Stimulated activated naive CD8-positive, alpha-beta T cell treated with anti-CD3 and anti-CD28 coated beads, Interleukin-15, Interleukin-2, amounts not matched to agents 100 ng/mL and 50 ng/mL, for 24 hours (primary cell): Measurements from ENCODE around the gene KIRREL2.
"Not testable (repeated sequence)": the region's sequence is repeated elsewhere in the genome, so short reads cannot be mapped to it uniquely, and the experiment has no call there.

Source experiments
- H3K27ac Mint-ChIP-seq: one replicate; pipeline ENCODE4 v1.8.0; 2021; ENCODE audit warnings: mild to moderate bottlenecking, mixed read lengths
- H3K27me3 Mint-ChIP-seq: one replicate; pipeline ENCODE4 v1.8.0; 2021; ENCODE audit warnings: mixed read lengths
- H3K36me3 Mint-ChIP-seq: one replicate; pipeline ENCODE4 v1.8.0; 2021; ENCODE audit warnings: low read depth, mixed read lengths
- H3K4me1 Mint-ChIP-seq: one replicate; pipeline ENCODE4 v1.8.0; 2021; ENCODE audit warnings: low read depth, mixed read lengths
- H3K4me3 Mint-ChIP-seq: one replicate; pipeline ENCODE4 v1.8.0; 2021; ENCODE audit warnings: mild to moderate bottlenecking, mixed read lengths
- H3K9me3 Mint-ChIP-seq: one replicate; pipeline ENCODE4 v1.8.0; 2021; ENCODE audit warnings: mixed read lengths

Gene KIRREL2

DNA sequence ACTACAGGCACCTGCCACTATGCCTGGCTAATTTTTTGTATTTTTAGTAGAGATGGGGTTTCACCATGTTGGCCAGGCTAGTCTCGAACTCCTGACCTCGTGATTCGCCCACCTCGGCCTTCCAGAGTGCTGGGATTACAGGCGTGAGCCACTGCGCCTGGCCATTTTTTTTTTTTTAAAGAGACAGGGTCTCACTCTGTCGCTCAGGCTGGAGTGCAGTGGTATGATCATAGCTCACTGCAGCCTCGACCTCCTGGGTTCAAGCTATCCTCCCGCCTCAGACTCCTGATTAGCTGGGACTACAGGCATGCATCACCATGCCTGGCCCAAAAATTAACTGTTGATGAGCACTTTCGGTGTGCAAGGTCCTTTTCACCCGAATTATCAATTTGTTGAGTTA, 20.6 kb upstream of the KIRREL2 start:
- not testable (repeated sequence) for H3K36me3 Mint-ChIP-seq, H3K9me3 Mint-ChIP-seq, H3K4me1 Mint-ChIP-seq, H3K27ac Mint-ChIP-seq, H3K4me3 Mint-ChIP-seq
- peaks cover 27% of the 10 kb centered on the region for H3K27me3 Mint-ChIP-seq

DNA sequence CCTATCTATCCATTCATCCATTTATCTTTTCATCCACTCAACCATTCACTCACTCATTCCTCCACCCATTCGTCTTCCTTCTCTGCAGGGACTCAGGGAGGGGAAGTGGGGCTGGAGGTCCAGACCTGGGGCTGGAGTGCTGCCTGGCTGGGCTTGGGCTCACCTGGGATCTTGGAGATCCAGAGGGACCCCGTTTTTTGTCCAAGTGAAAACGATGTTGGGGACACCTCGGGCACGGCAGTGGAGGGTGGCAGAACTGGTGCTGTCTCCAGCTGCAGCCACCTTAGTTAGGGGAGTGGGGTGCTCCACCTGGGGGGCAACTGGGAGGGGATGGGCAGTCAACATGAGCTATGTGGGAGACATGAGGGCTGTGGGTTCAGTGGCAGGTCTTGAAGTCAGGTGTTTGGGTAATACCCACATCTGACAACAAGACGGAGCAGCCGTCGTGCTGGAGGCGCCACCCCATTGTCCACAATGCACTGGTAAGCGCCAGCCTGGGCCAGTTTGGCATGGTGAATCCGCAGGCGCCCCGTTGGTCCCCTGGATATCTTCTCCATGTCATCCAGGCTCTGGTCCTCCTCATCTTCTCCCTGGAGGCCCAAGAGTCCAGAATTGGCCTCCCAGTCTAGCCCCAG, 14.6 kb upstream of the KIRREL2 start:
- Mint-ChIP-seq H3K27ac (no peak overlapping the region), H3K4me1 (peaks cover 16% of the 10 kb centered on the region), H3K4me3 (no peak overlapping the region), H3K9me3 (no peaks in the 10 kb centered on the region), H3K27me3 (peaks cover 48% of the 10 kb centered on the region), H3K36me3 (peaks cover 4% of the 10 kb centered on the region)

DNA sequence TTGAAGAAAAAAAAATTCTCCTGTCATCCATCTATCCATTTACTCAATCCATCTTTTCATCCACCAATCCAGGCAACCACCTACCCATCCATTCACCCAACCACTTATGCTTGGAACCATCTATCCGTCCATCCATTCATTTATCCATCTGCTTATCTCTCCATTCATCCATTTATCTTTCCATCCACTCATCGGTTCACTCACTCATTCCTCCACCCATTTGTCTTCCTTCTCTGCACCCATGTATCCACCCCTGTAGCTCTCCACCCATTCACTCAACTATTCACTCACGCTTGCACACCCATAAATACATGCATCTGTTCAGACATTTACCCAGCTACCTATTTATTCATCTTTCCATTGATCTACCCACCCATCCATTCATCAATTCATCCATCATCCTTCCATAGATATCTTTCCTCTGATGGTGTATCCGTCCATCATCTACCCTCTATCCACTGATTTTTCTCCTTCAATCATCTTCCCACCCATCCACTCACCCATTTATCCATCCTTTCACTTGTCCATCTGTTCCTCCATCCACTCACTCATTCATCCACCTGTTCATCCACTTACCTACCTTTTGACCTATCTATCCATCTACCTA, 13.9 kb upstream of the KIRREL2 start:
- Mint-ChIP-seq H3K27me3 (peaks cover 43% of the 10 kb centered on the region), H3K36me3 (peaks cover 4% of the 10 kb centered on the region), H3K4me3 (no peak overlapping the region), H3K27ac (no peak overlapping the region), H3K9me3 (no peaks in the 10 kb centered on the region), H3K4me1 (peaks cover 16% of the 10 kb centered on the region)

DNA sequence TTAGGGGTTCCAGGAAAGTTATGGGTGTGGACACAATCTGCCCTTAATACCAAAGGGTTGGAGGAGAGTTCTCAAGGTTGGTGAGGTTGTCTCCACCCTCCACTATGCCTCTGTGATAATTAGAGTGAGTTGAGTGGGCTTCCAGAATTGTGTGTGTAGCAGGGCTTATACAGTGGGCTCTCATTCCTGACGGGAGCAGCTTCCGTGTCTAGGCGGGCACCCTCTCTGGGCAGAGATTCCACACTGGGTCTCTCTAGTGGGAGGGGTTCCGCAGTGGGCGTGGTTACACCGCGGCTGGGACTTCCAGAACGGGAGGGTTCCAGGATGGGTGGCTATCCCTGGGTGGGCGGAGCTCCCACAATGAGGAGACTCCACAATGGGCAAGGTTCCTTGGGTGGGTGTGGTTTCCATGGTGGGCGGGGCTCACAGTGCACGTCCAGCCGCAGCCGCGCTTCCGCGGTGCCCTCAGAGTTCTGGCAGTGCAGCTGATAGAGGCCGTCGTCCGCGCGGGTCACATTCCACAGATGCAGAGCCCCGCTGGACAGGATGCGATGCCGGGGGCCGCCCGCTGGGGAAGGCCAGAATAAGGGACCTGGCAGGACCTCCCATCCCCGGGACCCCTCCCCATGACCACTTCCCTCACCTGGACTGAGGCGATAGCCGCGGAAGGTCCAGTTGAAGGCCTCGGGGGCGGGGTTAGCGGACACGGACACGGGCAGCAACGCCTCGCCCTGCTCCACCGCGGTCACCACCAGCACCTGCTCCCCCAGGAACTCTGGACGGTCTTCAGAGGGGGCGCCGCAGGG, 12.8 kb upstream of the KIRREL2 start:
- Mint-ChIP-seq H3K27ac (no peak overlapping the region), H3K27me3 (peaks cover 43% of the 10 kb centered on the region), H3K4me3 (no peak overlapping the region), H3K4me1 (peaks cover 16% of the 10 kb centered on the region), H3K9me3 (no peaks in the 10 kb centered on the region), H3K36me3 (peaks cover 4% of the 10 kb centered on the region)

DNA sequence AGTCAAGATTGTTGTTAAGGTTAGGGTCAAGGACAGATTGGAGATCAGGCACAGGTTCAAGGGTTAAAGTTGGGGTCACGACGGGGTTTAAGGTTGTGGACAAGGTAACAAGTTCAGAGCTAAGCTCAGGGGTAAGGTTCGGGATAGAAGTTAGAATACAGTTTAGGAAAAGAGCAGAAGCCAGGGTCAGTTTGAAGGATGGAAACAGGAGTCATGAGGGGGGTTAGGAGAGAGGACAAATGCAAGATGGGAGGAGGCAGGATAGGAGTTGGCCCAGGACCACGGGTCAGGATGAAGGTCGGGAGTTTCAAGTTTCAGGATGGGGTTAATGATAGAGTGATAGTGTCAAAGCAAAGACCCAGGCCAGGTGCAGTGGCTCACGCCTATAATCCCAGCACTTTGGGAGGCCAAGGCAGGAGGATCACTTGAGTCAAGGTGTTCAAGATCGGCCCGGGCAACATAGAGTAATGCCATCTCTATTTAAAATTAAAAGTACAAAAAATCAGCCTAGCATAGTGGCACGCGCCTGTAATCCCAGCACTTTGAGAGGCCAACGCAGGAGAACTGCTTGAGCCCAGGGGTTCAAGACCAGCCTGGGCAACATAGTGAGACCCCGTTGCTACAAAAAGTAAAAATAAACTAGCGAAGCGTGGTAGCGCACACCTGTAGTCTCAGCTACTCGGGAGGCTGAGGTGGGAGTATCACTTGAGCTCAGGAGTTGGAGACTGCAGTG, 12.1 kb upstream of the KIRREL2 start:
- no peak overlapping the region for H3K27ac Mint-ChIP-seq
- peaks cover 16% of the 10 kb centered on the region for H3K4me1 Mint-ChIP-seq
- H3K9me3 Mint-ChIP-seq = no peaks in the 10 kb centered on the region
- H3K36me3 Mint-ChIP-seq = peaks cover 4% of the 10 kb centered on the region
- peak overlapping the region; percentile 72 for H3K4me3 Mint-ChIP-seq
- peaks cover 43% of the 10 kb centered on the region for H3K27me3 Mint-ChIP-seq

DNA sequence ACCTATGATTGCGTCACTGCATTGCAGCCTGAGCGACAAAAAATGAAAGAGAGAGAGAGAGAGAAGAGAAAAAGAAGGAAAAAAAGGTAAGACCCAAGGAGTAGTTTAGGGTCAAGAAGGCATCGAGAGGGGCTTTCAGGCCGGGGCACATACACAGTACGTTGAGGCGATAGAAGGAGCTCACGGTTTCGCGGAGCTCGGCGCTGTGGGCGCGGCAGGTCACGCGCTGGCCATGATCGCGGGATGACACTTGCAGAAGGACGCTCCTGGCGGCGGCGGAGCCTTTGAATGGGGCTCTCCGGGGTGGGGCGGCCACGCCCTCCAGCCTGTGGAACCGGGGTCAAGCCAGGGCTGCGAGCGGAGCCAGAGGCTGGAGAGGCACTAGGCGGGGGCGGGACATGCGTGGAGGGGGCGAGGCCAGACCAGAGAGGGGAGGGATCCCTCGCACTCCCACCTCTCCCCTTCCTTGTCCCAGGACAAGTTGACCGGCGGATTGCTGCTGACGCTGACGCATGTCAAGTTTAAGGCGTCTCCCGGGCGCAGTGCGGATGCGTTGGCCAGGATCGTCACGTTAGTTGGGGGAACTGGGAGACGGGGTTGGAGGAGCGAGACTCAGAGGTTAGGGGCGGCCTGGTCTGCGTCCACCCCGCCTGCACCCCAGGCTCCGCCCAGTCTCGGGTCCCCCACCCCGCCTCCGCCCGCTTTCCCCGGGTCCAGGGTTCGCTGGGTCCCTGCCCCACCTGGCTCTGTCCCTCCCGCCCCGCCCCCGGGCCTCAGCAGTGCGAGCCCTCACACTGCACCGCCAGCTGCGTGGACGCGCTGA, 11.3 kb upstream of the KIRREL2 start:
- H3K9me3 Mint-ChIP-seq = no peaks in the 10 kb centered on the region
- H3K4me3 Mint-ChIP-seq = peak overlapping the region; percentile 72
- peaks cover 16% of the 10 kb centered on the region for H3K4me1 Mint-ChIP-seq
- no peak overlapping the region for H3K27ac Mint-ChIP-seq
- peaks cover 4% of the 10 kb centered on the region for H3K36me3 Mint-ChIP-seq
- H3K27me3 Mint-ChIP-seq = peaks cover 43% of the 10 kb centered on the region

DNA sequence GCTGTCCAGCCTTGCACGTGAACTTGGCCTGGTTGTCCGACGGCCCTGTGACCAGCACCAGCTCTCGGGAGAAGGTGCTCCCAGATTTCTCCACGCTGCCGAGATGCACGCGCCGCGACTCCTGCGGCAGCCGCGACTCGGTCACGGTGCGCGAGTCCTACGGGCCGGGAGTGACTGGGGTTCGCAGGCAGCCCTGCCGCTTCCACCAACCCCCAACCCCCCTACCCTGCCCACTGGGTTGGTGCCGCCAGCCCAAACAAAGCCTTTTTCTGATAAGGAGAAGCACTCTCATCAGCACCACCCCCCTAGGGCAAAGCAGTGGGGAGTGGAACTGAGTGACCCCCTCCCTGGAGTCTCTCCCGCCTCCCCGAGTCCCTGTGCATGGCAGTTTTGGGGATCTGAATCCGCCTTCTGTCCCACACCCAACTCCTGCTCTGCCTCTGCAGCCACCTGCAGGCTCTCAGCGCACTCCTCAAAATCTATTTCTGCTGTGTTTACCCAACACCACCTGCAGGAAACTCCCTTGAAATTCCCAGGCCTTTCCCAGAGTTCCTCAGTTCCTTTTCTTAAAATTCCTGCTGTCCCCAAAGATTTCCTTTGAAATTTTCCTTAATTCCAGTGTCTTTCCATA, 10.6 kb upstream of the KIRREL2 start:
- H3K4me1 Mint-ChIP-seq = peaks cover 16% of the 10 kb centered on the region
- H3K36me3 Mint-ChIP-seq = peaks cover 4% of the 10 kb centered on the region
- peaks cover 43% of the 10 kb centered on the region for H3K27me3 Mint-ChIP-seq
- peak overlapping the region; percentile 30 for H3K4me3 Mint-ChIP-seq
- no peak overlapping the region for H3K27ac Mint-ChIP-seq
- H3K9me3 Mint-ChIP-seq = no peaks in the 10 kb centered on the region

DNA sequence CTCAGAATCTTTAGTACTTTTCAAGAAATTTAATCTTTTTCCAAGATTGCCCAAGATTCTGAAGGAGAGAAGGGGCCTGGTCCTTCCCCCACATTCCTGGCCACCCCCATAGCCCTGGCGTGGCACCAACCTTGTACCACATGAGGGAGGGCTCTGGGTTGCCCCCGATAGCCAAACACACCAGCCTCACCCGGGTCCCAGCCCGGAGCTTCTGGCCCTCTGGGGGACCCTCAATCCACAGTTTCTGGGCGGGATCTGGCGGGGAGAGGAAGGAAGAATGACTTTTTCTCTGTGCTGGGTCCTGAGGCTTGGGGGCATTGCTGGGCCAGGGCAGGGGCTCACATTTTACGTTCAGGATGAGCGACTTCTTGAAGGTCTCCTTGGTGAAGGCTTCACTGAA, 8.8 kb upstream of the KIRREL2 start:
- H3K36me3 Mint-ChIP-seq = peaks cover 4% of the 10 kb centered on the region
- peaks cover 42% of the 10 kb centered on the region for H3K27me3 Mint-ChIP-seq

DNA sequence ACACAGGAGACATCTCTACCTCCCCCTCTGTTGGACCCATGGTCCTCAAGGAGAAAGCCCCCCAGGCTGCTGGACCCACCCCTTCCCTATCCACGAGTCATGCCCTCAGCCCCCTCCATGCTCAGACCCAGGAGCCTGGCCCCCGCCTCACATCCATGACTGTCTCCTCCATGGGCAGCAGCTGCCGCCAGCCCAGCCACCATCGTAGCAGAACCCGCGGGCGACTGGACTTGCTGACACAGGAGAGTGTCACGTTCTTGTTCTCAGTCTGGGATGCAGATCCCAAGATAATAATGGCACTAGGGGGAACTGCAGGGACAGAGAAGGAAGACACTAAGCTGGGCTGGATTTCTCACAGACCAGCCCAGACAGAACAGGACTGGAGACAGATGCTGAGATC, 8.2 kb upstream of the KIRREL2 start:
- Mint-ChIP-seq H3K4me1 (peaks cover 23% of the 10 kb centered on the region), H3K4me3 (no peak overlapping the region), H3K9me3 (no peaks in the 10 kb centered on the region), H3K27ac (no peak overlapping the region), H3K27me3 (peaks cover 42% of the 10 kb centered on the region), H3K36me3 (peaks cover 4% of the 10 kb centered on the region)

More for the DNA sequence above, 8.8 kb upstream of the KIRREL2 start:
- H3K4me3 Mint-ChIP-seq = no peak overlapping the region
- peaks cover 17% of the 10 kb centered on the region for H3K4me1 Mint-ChIP-seq
- H3K9me3 Mint-ChIP-seq = no peaks in the 10 kb centered on the region
- H3K27ac Mint-ChIP-seq = no peak overlapping the region

DNA sequence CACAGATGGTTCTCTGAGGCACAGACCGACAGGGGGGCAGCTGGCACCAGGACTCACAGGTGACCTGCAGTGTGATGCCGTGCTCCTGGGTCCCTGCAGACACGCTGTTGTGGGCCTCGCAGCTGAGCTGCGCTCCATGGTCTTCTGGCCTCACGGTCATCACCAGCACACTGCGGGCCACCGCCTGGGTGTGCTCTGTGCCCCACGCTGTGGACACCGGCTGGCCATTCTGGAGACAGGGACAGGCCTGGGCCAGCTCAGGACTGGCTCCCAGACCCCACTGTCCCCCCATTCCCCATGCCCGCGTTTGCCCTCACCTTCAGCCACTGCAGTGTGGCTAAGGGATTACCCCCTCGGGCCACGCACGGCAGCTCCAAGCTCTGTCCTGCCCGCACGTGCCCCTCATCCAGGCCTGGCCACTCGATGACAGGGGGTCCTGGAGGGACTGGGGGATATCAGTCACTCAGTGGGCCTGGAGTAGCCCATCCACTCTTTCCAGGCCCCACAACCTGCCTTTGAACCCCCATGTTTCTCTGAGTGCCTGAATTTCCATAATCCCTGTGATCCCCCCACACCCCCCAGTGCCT, 7.7 kb upstream of the KIRREL2 start:
- no peak overlapping the region for H3K4me3 Mint-ChIP-seq
- H3K4me1 Mint-ChIP-seq = peaks cover 23% of the 10 kb centered on the region
- H3K36me3 Mint-ChIP-seq = peaks cover 4% of the 10 kb centered on the region
- H3K9me3 Mint-ChIP-seq = no peaks in the 10 kb centered on the region
- H3K27me3 Mint-ChIP-seq = peaks cover 37% of the 10 kb centered on the region
- H3K27ac Mint-ChIP-seq = no peak overlapping the region

DNA sequence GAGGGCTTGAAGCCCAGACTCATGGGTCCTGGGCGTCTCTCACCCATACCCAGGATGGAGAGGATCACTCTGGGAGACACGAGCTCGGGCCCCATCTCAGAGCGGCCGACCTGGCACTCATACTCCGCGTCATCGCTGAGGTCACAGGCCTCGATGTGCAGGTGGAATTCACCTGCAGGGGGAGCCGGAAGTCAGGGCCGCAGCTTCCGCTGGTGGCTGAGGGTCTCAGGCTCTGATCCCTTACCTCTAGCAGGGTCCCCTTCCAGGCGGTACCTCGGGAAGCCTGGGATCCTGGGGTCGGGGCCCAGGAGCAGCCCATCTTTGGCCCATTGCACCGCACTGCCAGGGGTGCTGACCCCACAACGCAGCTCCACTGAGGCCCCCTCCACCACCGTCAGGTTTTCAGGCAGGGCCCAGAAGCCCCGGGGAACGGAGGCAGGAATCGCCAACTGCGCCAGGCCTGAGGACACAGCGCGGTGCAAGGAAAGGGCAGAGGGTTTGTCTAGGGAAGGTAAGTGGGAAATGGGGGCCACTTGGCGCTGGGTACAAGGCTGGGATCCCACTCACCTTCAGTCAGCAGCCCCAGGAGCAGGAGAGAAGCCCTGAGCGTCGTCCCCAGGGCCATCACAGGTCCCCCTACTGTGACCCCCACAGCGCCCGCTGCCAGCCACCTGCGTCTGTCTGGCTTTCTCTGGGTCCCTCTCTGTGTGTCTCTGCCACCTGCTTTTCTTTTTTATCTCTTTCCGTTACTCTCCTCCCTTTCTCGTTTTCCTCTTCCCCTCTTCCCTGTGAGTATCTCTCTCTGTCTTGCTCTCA, 5.3 kb upstream of the KIRREL2 start:
- H3K4me3 Mint-ChIP-seq = no peak overlapping the region
- H3K36me3 Mint-ChIP-seq = no peaks in the 10 kb centered on the region
- no peak overlapping the region for H3K27ac Mint-ChIP-seq
- peaks cover 10% of the 10 kb centered on the region for H3K4me1 Mint-ChIP-seq
- H3K27me3 Mint-ChIP-seq = peaks cover 31% of the 10 kb centered on the region
- no peaks in the 10 kb centered on the region for H3K9me3 Mint-ChIP-seq

DNA sequence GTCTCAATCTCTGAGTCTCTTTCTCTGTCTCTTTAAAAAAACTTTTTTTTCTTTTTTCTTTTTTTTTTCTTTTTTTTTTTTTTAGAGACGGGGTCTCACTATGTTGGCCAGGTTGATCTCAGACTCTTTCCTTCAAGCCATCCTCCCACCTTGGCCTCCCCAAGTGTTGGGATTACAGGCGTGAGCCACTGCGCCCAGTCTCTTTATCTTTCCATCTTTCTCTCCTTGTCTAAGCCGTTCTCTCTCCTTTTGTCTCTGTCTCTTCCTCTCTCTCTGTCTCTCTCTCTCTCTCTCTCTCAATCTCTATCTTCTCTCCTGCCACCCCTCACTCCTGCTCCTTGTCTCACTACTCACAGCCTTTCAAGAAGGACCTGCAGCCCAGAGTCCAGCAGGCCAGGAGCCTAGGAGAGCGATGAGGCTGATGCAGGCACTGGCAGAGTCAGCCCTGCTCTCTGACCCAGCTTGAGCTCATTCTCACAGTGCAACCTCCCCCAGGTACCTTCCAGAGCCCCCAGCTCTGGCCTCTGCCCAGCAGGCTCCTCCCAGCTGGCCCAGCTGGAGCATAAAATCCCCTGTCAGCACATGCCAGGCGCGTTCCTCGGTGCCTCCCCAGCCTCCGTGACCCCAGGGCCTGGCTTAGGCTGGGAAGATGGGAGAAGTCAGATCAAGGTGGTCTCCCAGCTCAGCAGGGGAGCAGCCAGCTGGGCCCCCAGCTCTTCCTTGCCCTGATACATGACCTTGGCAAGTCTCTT, 4.5 kb upstream of the KIRREL2 start, which contains the start of gene NPHS1:
TSS of gene NPHS1 (minus strand) at position 476 of the 752 bp plus-strand sequence. CDS start 667 bp downstream, outside the sequence.
- H3K4me1 Mint-ChIP-seq = peaks cover 11% of the 10 kb centered on the region
- H3K4me3 Mint-ChIP-seq = no peak within 1 kb of the TSS
- no peaks in the 10 kb centered on the region for H3K9me3 Mint-ChIP-seq
- peaks cover 30% of the 10 kb centered on the region for H3K27me3 Mint-ChIP-seq
- no peaks in the 10 kb centered on the region for H3K36me3 Mint-ChIP-seq
- no peak within 1 kb of the TSS for H3K27ac Mint-ChIP-seq
